ENCODE measurements around the gene UNC13D.

DNA sequence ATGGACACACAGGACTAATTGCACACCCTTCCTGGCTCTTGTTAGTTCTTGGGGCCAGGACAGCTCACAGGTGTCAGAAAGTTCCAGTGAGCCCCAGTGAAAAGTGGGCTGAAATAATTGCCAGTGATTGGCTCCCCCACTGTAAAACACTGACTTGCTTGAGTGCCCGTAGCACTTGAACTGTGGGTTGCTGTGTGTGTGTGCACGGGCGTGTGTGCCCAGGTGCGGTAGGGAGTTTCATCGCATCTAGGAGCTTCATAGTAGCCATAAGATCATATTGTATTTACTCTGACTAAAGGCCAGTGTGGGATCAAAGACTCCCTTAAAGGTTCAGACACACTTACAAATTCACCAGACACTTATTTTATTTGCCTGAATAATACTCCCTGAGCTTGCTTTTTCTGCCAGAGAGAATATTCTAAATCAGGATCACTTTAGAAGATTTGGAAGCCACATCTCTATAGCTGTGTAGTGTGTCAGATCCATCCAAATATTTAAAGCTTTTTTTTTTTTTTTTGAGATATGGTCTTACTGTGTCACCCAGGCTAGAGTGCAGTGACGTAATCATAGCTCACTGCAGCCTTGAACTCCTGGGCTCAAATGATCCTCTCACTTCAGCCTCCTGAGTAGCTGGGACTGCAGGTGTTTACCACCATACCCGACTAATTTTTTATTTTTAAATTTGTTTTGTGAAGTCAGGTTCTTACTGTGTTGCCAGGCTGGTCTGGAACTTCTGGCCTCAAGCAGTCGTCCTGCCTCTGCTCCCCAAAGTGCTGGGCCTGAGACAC lies 48.2 kb downstream of the UNC13D start:
- TF ChIP-seq, protein P1, sequence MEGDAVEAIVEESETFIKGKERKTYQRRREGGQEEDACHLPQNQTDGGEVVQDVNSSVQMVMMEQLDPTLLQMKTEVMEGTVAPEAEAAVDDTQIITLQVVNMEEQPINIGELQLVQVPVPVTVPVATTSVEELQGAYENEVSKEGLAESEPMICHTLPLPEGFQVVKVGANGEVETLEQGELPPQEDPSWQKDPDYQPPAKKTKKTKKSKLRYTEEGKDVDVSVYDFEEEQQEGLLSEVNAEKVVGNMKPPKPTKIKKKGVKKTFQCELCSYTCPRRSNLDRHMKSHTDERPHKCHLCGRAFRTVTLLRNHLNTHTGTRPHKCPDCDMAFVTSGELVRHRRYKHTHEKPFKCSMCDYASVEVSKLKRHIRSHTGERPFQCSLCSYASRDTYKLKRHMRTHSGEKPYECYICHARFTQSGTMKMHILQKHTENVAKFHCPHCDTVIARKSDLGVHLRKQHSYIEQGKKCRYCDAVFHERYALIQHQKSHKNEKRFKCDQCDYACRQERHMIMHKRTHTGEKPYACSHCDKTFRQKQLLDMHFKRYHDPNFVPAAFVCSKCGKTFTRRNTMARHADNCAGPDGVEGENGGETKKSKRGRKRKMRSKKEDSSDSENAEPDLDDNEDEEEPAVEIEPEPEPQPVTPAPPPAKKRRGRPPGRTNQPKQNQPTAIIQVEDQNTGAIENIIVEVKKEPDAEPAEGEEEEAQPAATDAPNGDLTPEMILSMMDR (optimal IDR thresholded peaks at IDR 0.05 in 1 of 3, IDR thresholded peaks at IDR 0.05 in 1 of 3, conservative IDR thresholded peaks at IDR 0.05 in 1 of 3; ENCODE audit: extremely low read depth in 1 of 3, insufficient read depth in 2 of 3, low read length in 3 of 3) = no peak
- no peak for TF ChIP-seq EZH2 (IDR thresholded peaks at IDR 0.05; ENCODE audit: low read length)
